GM19463 (cell line): ENCODE measurements around the gene THEM4.
"Not testable (repeated sequence)": the region's sequence is repeated elsewhere in the genome, so short reads cannot be mapped to it uniquely, and the experiment has no call there.

Source experiments
- ATAC-seq: cut with Tn5 transposase; IDR thresholded peaks from one replicate; pipeline ENCODE4 v1.9.1; 2021; ENCODE audit warnings: mild to moderate bottlenecking, moderate library complexity; ENCODE audit not compliant: unreplicated experiment

Gene THEM4

GRCh38 chr1:151860504-151861187 lies 48.7 kb downstream of the THEM4 start:
- ATAC-seq: no peak

- ATAC-seq: no peak
Observed at GRCh38 chr1:151859891-151860293, 49.4 kb downstream of the THEM4 start.

DNA sequence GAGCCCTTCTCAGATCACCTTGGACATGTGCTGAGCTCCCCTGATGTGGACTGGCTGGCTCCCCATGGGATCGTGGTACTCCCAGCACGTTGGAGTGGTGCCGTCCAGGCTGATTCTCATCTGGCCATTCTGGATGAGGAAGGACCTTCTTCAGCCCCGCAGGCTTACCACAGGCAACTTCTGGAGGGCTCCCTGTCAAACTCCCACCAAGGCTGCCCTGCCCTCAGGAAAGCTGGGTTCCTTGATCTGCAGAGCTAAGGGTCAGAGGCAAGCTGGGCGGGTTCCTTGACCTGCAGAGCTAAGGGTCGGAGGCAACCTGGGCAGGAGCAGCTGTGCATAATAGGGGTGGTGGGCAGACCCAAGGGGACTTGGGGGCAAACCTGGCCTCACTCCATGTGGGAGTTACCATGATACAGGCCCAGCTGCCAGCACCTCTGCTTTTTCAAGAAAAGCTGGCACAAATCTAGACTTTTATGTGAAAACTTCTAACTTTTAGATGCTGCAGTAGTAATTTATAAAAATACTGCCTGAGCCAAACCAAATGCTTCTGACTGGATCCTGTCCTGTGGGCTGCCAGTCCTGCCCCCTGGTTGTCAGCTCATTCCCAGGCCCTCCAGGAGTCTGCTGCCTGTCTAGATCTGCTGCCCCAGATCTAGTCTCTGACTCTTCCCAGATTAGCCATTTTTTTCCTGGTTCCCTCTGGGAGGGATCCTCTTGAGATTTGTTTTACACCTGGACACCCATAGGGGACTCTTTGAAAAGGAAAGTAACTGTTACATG lies 50.2 kb downstream of the THEM4 start:
- ATAC-seq: no peak

DNA sequence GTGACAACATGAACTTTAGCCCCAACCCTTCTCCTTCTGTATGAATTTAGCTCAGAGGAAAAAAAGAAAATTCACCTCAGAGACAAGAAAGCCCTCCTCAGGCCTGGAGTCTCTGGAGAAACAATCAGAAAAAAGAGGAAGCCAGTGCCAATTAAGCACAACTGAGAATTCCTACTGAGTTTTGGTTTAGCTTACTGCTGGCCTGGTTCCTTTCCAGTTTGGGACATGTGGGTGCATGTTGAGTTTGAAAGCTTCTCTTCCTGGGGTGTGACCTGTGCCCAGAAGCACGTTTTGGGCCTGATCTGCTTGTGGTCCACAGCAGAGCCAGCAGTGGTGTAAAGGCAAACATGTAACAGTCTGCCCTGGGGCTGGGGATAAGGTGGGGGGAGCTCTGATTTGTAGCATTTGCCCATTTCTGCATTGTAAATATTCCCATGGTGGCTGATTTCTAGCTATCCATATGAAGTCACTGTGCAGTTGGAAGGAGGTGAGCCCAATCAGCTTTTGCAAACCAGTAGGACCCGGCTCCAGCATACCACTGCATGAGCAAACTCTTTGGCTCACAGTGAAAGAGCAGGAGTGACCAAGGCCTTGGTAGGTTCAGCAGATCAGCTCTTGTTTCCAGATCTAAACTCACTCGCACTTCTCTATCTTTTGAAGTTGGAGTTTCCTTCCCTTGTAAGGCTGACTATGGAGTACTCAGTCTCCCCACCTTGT lies 51.1 kb downstream of the THEM4 start:
- no peak for ATAC-seq

DNA sequence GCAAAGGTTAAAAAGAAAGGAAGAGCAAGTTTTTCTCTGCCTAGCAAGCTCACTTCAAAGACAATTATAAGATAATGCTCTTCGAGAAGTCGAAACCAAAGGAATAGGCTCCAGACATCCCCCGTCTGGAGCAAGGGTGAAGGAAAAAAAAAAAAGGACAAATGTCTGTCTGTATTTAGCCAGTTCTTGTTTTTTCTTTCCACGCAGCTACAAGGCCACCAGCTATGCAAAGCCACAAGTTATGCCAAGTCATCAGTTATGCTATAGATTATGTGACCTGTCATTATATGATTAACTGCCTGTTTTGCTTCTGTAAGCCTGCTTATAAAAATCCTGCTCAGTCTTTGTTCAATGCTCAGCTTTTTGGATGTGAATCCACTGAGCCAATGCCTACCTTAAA lies 53.4 kb downstream of the THEM4 start:
- ATAC-seq: no peak

GRCh38 chr1:151855516-151855915 lies 53.8 kb downstream of the THEM4 start:
- ATAC-seq: not testable (repeated sequence)

DNA sequence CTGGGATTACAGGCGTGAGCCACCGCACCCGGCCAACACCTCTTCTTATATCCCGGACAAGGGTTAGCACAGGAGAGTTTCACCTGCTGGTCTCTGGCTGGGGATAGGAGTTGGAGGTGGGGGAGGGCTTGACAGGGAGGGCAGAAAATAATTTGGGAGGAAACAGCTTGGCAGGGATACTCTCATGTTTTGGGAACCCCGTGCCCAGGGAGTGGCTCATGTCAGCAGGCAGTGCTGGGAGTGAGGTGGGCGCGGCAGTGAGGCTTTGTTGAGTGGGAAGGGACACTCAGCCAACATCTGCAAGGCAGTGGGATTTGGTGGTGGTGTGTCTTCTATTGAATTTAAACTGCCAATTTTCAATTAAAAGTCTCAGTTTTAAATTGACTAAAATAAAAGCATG lies 54.7 kb downstream of the THEM4 start:
- ATAC-seq: no peak

GRCh38 chr1:151853411-151853943 lies 55.8 kb downstream of the THEM4 start, which contains the start of gene THEM5:
Gene THEM5 (minus strand): TSS chr1:151853712. CDS start chr1:151853565, 147 bp downstream.
- no peak for ATAC-seq

GRCh38 chr1:151852733-151853132 lies 56.6 kb downstream of the THEM4 start:
- no peak for ATAC-seq

- no peak for ATAC-seq
Observed at GRCh38 chr1:151851886-151852285, 57.4 kb downstream of the THEM4 start.

DNA sequence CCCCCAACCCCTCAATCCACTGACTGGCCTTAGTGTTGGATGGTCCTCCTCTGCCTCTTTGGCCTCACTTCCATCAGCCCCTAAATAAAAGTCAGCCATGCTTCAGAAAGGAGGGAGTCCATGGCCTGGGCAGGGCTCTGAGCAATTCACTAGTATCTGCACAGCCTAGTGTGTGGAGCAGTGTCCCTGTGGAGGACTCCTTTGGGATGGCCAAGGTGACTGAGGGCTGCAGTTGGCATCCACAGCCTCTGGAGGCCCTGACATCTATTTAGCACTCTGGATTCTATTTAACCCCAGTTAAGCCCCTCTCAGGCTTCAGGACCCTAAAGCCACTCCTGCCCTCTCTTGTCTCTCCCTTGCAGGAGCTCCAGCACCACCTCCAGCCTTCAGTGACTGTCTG lies 59.4 kb downstream of the THEM4 start:
- no peak for ATAC-seq

DNA sequence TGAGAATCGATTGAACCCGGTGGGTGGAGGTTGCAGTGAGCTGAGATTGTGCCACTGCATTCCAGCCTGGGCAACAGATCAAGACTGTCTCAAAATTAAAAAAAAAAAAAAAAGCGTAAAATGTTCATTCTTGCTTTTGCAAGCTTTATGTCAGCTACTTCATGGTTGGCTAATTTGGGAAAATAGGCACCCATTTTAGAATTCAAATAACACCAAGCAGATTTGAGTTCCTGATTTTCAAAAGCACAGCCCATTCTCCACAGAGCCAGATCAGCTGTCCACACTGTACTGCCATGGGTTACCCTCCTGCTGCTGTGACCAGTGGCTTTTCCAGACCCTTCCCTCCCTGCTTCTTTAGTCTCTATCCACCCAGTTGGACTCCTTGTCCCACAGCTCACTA lies 60.2 kb downstream of the THEM4 start:
- ATAC-seq: no peak

- no peak for ATAC-seq
Observed at GRCh38 chr1:151847867-151848596, 61.3 kb downstream of the THEM4 start.

DNA sequence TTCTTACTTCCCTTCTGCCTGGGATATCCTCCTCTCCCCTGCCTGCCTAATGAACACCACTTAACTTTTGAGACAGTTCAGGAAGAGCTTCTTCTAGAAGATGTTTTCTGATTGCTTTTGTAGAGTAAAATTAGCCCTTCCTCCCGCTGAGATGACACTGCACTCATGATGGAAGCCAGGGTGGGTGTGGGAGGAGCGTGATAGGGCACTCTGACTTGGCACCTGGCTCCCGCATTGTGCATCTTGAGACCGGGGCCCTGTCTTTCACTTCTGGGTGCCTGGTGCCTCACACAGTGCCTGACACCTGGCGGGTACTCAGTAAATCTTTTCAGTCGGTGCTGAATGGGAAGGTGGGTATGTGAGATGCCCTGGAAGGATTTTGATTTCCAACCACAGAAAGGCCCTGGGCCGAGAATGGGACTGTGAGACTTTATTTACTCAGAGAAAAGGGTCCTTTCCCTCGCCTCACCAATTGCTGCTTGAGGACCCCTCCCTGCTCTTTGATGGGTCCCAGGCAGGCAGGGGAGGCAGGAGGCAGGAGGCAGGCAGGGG lies 62.5 kb downstream of the THEM4 start:
- ATAC-seq: no peak

- ATAC-seq: no peak
Observed at GRCh38 chr1:151846062-151846568, 63.2 kb downstream of the THEM4 start.

- no peak for ATAC-seq
Observed at GRCh38 chr1:151843398-151843797, 65.9 kb downstream of the THEM4 start.

DNA sequence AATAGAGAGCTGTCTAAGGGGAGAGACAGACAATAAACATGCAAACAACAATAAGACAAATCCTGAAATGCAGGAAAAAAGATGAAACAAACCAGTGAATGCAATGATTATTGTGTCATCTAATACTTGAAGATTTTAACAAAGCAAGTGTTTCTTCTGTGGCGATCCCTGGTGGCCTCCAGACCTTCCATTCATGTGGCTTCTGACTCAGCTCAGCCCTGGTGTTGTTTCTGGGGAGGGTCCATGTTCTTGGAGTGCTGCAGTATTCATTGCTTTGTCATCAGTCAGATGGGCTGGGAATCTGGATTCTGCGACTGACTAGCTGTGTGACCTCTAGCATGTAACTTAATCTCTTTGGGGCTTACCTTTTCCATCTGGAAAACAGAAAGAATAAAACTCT lies 68.2 kb downstream of the THEM4 start:
- ATAC-seq: no peak

DNA sequence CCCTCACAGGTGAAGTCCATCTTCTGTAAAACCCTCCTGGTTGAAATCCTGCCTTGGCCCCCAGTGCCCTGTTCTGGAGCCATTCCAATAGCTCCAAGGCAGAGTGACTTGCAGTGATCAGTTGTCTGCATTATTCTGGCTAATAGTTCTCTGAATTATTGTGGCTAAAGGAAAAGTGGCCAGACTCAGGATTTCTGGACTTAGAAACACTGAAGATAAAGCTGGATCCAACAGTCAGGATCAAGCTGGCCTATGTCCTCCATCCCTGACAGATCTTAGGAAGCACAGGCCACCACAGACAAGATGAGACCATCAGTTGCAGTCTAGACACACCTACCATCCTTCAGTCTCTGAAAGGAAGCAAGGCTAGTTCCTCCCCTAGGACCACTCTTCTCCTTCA lies 68.9 kb downstream of the THEM4 start:
- ATAC-seq: no peak

- ATAC-seq: peak; percentile 65
Observed at GRCh38 chr1:151839457-151840403, 69.6 kb downstream of the THEM4 start, which contains the start of gene C2CD4D. Gene C2CD4D (minus strand): TSS chr1:151839820. CDS start chr1:151838989, 831 bp downstream.
